GM12878 (cell line): ENCODE data around the gene INKA1. TPM values are rescaled to one million over a fixed set of nuclear protein-coding genes. Genes with fewer than 3 reads are reported as not detected.

Experiments used
- ATAC-seq: fragments of 200-7000 bp; cut with Tn5 transposase; 3 replicates; pipeline ENCODE4 v1.9.1; 2020; ENCODE audit warnings: mild to moderate bottlenecking, moderate library complexity
- BruUV-seq: library from RNA; stranded (reverse); fragments of 400-500 nt; replicated peaks from 2 replicates; lab custom pipeline; 2021; lab: Mats Ljungman, UMichigan
- CTCF ChIA-PET: fragments of 300-600 bp; sonication (Branson Sonifier 250); formaldehyde crosslinking; extraction: SDS; loops from one replicate; lab custom pipeline; 2021; ENCODE audit warnings: inconsistent platforms; lab: Yijun Ruan, JAX
- POLR2A ChIA-PET: fragments of 350-600 bp; formaldehyde crosslinking; extraction: SDS; loops from one replicate; lab custom pipeline; 2021; ENCODE audit warnings: inconsistent platforms; lab: Charles Lee
- RAD21 ChIA-PET: fragments of 300-600 bp; sonication (Branson Sonifier 250); formaldehyde crosslinking; loops from one replicate; lab custom pipeline; 2023; ENCODE audit warnings: antibody characterized with exemption; ENCODE audit not compliant: unreplicated experiment; lab: Charles Lee
- SMC1A ChIA-PET: fragments of 300-600 bp; sonication (Branson Sonifier 250); formaldehyde crosslinking; loops from one replicate; lab custom pipeline; 2023; ENCODE audit not compliant: unreplicated experiment, uncharacterized antibody; lab: Charles Lee
- DNase-seq: peaks from one replicate; pipeline ENCODE4 v3.0.0-alpha.2; 2011; ENCODE audit warnings: low read depth, low spot score
- FAIRE-seq: peaks from 3 replicates; lab custom pipeline; 2011; peaks lifted over from hg19 to GRCh38; lab: Jason Lieb, UNC
- H2AFZ ChIP-seq: 2 replicates; pipeline ENCODE4 v1.6.0; 2011; ENCODE audit warnings: low read depth, low read length, control low read depth; ENCODE audit not compliant: control insufficient read depth
- H3K27ac ChIP-seq: 2 replicates; pipeline ENCODE4 v1.5.1; 2011; ENCODE audit warnings: control low read depth; ENCODE audit not compliant: control insufficient read depth, insufficient read depth
- H3K27me3 ChIP-seq, 2 experiments: replicated peaks in 1 of 2; 2 replicates each; pipeline versions ENCODE4 v1.6.0 to v1.6.1; 2011; ENCODE audit warnings: low read length in 1 of 2; ENCODE audit not compliant: control insufficient read depth in 2 of 2, insufficient read depth in 2 of 2
- H3K36me3 ChIP-seq, 2 experiments: 2 replicates each; pipeline ENCODE4 v1.5.1; 2011; ENCODE audit warnings: low read length in 1 of 2; ENCODE audit not compliant: control insufficient read depth in 2 of 2, insufficient read depth in 2 of 2
- H3K4me1 ChIP-seq: 2 replicates; pipeline ENCODE4 v1.6.1; 2011; ENCODE audit warnings: mild to moderate bottlenecking, low read length, moderate library complexity, mixed read lengths; ENCODE audit not compliant: control insufficient read depth, insufficient read depth
- H3K4me2 ChIP-seq: 2 replicates; pipeline ENCODE4 v1.6.0; 2011; ENCODE audit warnings: control low read depth; ENCODE audit not compliant: control insufficient read depth, insufficient read depth
- H3K4me3 ChIP-seq: fragments of 200-600 bp; sonication (generic); 2 replicates; pipeline ENCODE4 v1.5.1; 2016
- H3K79me2 ChIP-seq: 2 replicates; pipeline ENCODE4 v1.6.0; 2011; ENCODE audit warnings: low read length; ENCODE audit not compliant: control insufficient read depth, insufficient read depth
- H3K9ac ChIP-seq: 2 replicates; pipeline ENCODE4 v1.8.0; 2011; ENCODE audit warnings: low read length, control low read depth, mixed read lengths; ENCODE audit not compliant: control insufficient read depth, insufficient read depth
- H3K9me3 ChIP-seq: replicated peaks from 3 replicates; pipeline ENCODE4 v1.5.1; 2011; ENCODE audit warnings: mild to moderate bottlenecking, low read length; ENCODE audit not compliant: control insufficient read depth, insufficient read depth
- H4K20me1 ChIP-seq: 2 replicates; pipeline ENCODE4 v1.6.0; 2011; ENCODE audit not compliant: control insufficient read depth, insufficient read depth
- EED ChIP-seq: sonication (generic); IDR thresholded peaks from 2 replicates; pipeline ENCODE4 v1.6.1; 2016; ENCODE audit warnings: antibody characterized with exemption, low read depth
- SMAD5 ChIP-seq: IDR thresholded peaks from 2 replicates; pipeline ENCODE4 v1.6.1; 2016; ENCODE audit warnings: antibody characterized with exemption, low read depth
- WRNIP1 ChIP-seq: IDR thresholded peaks from 2 replicates; pipeline ENCODE4 v1.6.1; 2011; ENCODE audit warnings: low read depth, low read length, improper control_type of control experiment, borderline replicate concordance
- WGBS: methylation state at CpG from one replicate; pipeline ENCODE4 v1.1.6; 2016; ENCODE audit warnings: low lambda C conversion rate; ENCODE audit not compliant: insufficient replicate concordance, insufficient coverage; ENCODE audit errors: missing lambda C conversion rate; 5-methylcytosine and 5-hydroxymethylcytosine counted together
- in situ Hi-C: fragments of 300-500 bp; cut with MboI; formaldehyde crosslinking; loops from 9 replicates; pipeline ENCODE4 v1.14.3; 2018; ENCODE audit warnings: mixed read lengths
- intact Hi-C: fragments of 100-400 bp; cut with micrococcal nuclease; formaldehyde crosslinking; loops from one replicate; pipeline ENCODE4 v1.14.2; 2022; ENCODE audit not compliant: unreplicated experiment
- polyA plus RNA-seq, 11 experiments: library from polyadenylated mRNA; depleted of rRNA in 4 of 11; unstranded in 6 of 11; stranded (reverse) in 5 of 11; fragments of >200 nt; fragmentation: Nextera tagmentation in 4 of 11; fragmentation: Illumina TruSeq in 1 of 11; extraction: Ambion mirVana in 4 of 11; extraction: Trizol in 1 of 11; gene quantifications; 1 replicate in 1 of 11; 2 replicates in 10 of 11; pipeline versions ENCODE4 v1.2.1 to v1.2.3, GENCODE V29; 2011 to 2016; ENCODE audit warnings: inconsistent platforms in 2 of 11, missing spikeins in 2 of 11, low read depth in 1 of 11
- total RNA-seq, 4 experiments: library from RNA; depleted of rRNA in 3 of 4; stranded (reverse); fragments of >200 nt in 3 of 4; fragmentation: Illumina TruSeq in 1 of 4; extraction: Trizol in 1 of 4; gene quantifications; 2 replicates each; pipeline versions ENCODE4 v1.2.1 to v1.2.3, GENCODE V29; 2013 to 2021
- TF ChIP-seq, protein P1 (sequence below): IDR thresholded peaks from 2 replicates; pipeline ENCODE4 v1.6.1; 2012; ENCODE audit warnings: improper control_type of control experiment, low read depth, low read length; ENCODE audit not compliant: insufficient replicate concordance

INKA1 gene
- total and polyA plus RNA-seq, 10 of the 15 experiments (the other 5 are each of a cell fraction or from before 2014, with no cell fraction given) = 0.32 to 10.5 (median 4.9) TPM

DNA sequence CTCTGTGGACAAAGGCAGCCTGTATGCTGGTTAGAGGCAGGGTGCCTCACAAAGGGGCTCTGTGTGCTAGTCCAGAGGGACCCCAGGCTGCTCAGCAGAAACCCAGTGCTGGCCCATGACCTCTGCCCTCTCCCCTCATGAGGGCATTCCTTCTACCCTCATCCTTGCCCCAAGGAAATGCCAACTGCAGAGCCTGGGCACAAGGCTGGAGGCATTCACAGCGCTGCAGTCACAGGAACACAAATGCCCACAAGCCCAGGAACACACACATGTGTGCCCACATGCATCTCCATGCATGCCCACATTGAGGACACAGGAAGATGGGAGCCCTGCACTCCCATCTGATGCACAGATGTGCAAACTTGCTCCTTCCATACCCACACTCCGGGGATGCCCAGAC lies 3.8 kb downstream of the INKA1 start:
- no TSS peak for BruUV-seq
- intact Hi-C loops (no loop called here), in situ Hi-C loops (no loop called here)
- Histone ChIP-seq H3K9ac (peak overlapping the region; percentile 57), H3K36me3 (peaks cover 0 to 4% of the 10 kb centered on the region in 2 experiments; a peak in 3 of 4 replicates), H3K27ac (peak overlapping the region; percentile 80), H3K4me3 (peak overlapping the region; percentile 62; the same call in 1 of the 2 replicates), H3K27me3 (no peaks in the 10 kb centered on the region; a peak in 1 of 4 replicates), H3K79me2 (no peaks in the 10 kb centered on the region; the same call in 1 of the 2 replicates), H3K4me2 (peak overlapping the region; percentile 89), H3K9me3 (no peaks in the 10 kb centered on the region), H2AFZ (no peak overlapping the region), H3K4me1 (peaks cover 43% of the 10 kb centered on the region), H4K20me1 (no peaks in the 10 kb centered on the region)
- RAD21 ChIA-PET = interaction anchor here (0.7 to 8.0 kb wide), 5 partner anchors 20 to 267 kb away, joined by 3 to 182 read pairs (median 5); partner anchors contain the start of gene MON1A
- CTCF ChIA-PET = interaction anchor here (0.9 to 12.0 kb wide), 4 partner anchors 10 to 99 kb away, joined by 3 to 327 read pairs (median 51); partner anchors contain the start of gene UBA7
- FAIRE-seq (peak; percentile 72), DNase-seq (no peak), ATAC-seq (no peak)
- TF ChIP-seq, protein P1, sequence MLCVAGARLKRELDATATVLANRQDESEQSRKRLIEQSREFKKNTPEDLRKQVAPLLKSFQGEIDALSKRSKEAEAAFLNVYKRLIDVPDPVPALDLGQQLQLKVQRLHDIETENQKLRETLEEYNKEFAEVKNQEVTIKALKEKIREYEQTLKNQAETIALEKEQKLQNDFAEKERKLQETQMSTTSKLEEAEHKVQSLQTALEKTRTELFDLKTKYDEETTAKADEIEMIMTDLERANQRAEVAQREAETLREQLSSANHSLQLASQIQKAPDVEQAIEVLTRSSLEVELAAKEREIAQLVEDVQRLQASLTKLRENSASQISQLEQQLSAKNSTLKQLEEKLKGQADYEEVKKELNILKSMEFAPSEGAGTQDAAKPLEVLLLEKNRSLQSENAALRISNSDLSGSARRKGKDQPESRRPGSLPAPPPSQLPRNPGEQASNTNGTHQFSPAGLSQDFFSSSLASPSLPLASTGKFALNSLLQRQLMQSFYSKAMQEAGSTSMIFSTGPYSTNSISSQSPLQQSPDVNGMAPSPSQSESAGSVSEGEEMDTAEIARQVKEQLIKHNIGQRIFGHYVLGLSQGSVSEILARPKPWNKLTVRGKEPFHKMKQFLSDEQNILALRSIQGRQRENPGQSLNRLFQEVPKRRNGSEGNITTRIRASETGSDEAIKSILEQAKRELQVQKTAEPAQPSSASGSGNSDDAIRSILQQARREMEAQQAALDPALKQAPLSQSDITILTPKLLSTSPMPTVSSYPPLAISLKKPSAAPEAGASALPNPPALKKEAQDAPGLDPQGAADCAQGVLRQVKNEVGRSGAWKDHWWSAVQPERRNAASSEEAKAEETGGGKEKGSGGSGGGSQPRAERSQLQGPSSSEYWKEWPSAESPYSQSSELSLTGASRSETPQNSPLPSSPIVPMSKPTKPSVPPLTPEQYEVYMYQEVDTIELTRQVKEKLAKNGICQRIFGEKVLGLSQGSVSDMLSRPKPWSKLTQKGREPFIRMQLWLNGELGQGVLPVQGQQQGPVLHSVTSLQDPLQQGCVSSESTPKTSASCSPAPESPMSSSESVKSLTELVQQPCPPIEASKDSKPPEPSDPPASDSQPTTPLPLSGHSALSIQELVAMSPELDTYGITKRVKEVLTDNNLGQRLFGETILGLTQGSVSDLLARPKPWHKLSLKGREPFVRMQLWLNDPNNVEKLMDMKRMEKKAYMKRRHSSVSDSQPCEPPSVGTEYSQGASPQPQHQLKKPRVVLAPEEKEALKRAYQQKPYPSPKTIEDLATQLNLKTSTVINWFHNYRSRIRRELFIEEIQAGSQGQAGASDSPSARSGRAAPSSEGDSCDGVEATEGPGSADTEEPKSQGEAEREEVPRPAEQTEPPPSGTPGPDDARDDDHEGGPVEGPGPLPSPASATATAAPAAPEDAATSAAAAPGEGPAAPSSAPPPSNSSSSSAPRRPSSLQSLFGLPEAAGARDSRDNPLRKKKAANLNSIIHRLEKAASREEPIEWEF = no peak
- 0 out of 2 replicates have a peak, but pooled peaks have one; percentile 4 for TF ChIP-seq SMAD5
- no peak for TF ChIP-seq WRNIP1
- no peak for TF ChIP-seq EED
- SMC1A ChIA-PET = interaction anchor here (0.7 to 9.4 kb wide), 7 partner anchors 20 to 93 kb away, joined by 3 to 146 read pairs (median 3); partner anchors contain the start of gene IP6K1
- POLR2A ChIA-PET = interaction anchor here (1.0 to 2.1 kb wide), 4 partner anchors 14 to 910 kb away, joined by 3 to 7 read pairs (median 4); no protein-coding TSS in a partner anchor
- WGBS = 29% methylated on average over 2 of the region's 2 CpGs
